ENCODE measurements around the gene EDA2R. TPM values are rescaled to one million over a fixed set of nuclear protein-coding genes. Genes with fewer than 3 reads are reported as not detected.

EDA2R gene
- total and polyA plus RNA-seq, 2 experiments from 2014 or later = 3.0 to 5.0 TPM

GRCh38 chrX:66547847-66548369 lies 91.0 kb downstream of the EDA2R start:
- no peak for TF ChIP-seq CTCF (IDR thresholded peaks at IDR 0.05; ENCODE audit: low read depth, low read length)
- Histone ChIP-seq H3K4me1 (ENCODE audit: low read depth) (no peaks in the 10 kb centered on the region), H3K9me3 (ENCODE audit: low read depth) (no peaks in the 10 kb centered on the region), H3K27me3 (no peaks in the 10 kb centered on the region), H3K36me3 (no peaks in the 10 kb centered on the region), H3K27ac (no peak overlapping the region), H3K4me3 (no peak overlapping the region)
- DNase-seq (ENCODE audit: low read depth in 1 of 2, low spot score in 1 of 2) = no peak
